HG02759 (cell line): ENCODE data around the gene SRGAP2C.
A peak's percentile ranks its signal among the peaks of the same experiment; 100 is the strongest.
"Not testable (repeated sequence)": the region's sequence is repeated elsewhere in the genome, so short reads cannot be mapped to it uniquely, and the experiment has no call there.

Source experiments
- ATAC-seq: cut with Tn5 transposase; IDR thresholded peaks from one replicate; pipeline ENCODE4 v1.9.1; 2021; ENCODE audit warnings: mild to moderate bottlenecking, moderate library complexity; ENCODE audit not compliant: unreplicated experiment

SRGAP2C gene

GRCh38 chr1:121324726-121325125 lies 140.0 kb downstream of the SRGAP2C start:
- not testable (repeated sequence) for ATAC-seq

GRCh38 chr1:121332141-121332540 lies 147.4 kb downstream of the SRGAP2C start:
- ATAC-seq, result not testable (repeated sequence)

GRCh38 chr1:121332599-121333562 lies 148.1 kb downstream of the SRGAP2C start:
- not testable (repeated sequence) for ATAC-seq

- peak; percentile 72 for ATAC-seq
Measured at GRCh38 chr1:121337958-121338357, 153.2 kb downstream of the SRGAP2C start.

GRCh38 chr1:121339611-121340010 lies 154.8 kb downstream of the SRGAP2C start:
- ATAC-seq, result peak; percentile 73

- ATAC-seq, result not testable (repeated sequence)
Measured at GRCh38 chr1:121343311-121343906, 158.6 kb downstream of the SRGAP2C start.

- ATAC-seq, result not testable (repeated sequence)
Measured at GRCh38 chr1:121344355-121344754, 159.6 kb downstream of the SRGAP2C start.

- ATAC-seq, result not testable (repeated sequence)
Measured at GRCh38 chr1:121346654-121347053, 161.9 kb downstream of the SRGAP2C start.

- ATAC-seq, result not testable (repeated sequence)
Measured at GRCh38 chr1:121347476-121347875, 162.7 kb downstream of the SRGAP2C start.

- not testable (repeated sequence) for ATAC-seq
Measured at GRCh38 chr1:121348115-121348514, 163.3 kb downstream of the SRGAP2C start.

- not testable (repeated sequence) for ATAC-seq
Measured at GRCh38 chr1:121349332-121349967, 164.7 kb downstream of the SRGAP2C start.

GRCh38 chr1:121355711-121356420 lies 171.1 kb downstream of the SRGAP2C start:
- ATAC-seq, result not testable (repeated sequence)

- ATAC-seq, result not testable (repeated sequence)
Measured at GRCh38 chr1:121356819-121357218, 172.0 kb downstream of the SRGAP2C start.

- not testable (repeated sequence) for ATAC-seq
Measured at GRCh38 chr1:121360531-121360930, 175.8 kb downstream of the SRGAP2C start.

GRCh38 chr1:121361451-121362233 lies 176.9 kb downstream of the SRGAP2C start:
- not testable (repeated sequence) for ATAC-seq

- not testable (repeated sequence) for ATAC-seq
Measured at GRCh38 chr1:121362234-121362883, 177.6 kb downstream of the SRGAP2C start.

GRCh38 chr1:121365316-121365715 lies 180.5 kb downstream of the SRGAP2C start:
- ATAC-seq, result not testable (repeated sequence)

GRCh38 chr1:121365723-121366122 lies 180.9 kb downstream of the SRGAP2C start:
- peak; percentile 63 for ATAC-seq

GRCh38 chr1:121366171-121366570 lies 181.4 kb downstream of the SRGAP2C start:
- not testable (repeated sequence) for ATAC-seq
